GM19099 (cell line): ENCODE results near the gene ZNF507.

Source experiments
- POLR2A ChIP-seq: IDR thresholded peaks from 3 replicates; pipeline ENCODE4 v1.6.1; 2011; ENCODE audit warnings: low read depth; ENCODE audit not compliant: insufficient read length; ENCODE audit errors: extremely low read depth

ZNF507 gene

DNA sequence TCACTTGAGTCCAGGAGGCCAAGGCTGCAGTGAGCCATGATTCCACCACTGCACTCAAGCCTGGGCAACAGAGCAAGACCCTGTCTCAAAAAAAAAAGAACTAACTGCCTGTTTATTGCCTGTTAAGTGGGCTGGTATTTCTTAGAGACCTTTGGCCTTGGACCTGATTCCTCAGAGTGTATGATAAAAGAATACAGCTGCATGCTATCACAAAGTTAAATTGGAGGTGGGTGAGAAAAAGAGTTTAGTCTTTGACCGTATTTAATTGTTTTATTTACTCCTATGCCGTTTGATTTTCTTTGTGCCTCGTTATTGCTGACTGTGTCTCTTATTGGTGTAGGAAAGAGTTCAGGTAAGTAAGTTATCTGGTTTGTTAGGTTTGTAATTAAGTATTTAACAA is 34.9 kb downstream of the ZNF507 start:
- no peak for TF ChIP-seq POLR2A

DNA sequence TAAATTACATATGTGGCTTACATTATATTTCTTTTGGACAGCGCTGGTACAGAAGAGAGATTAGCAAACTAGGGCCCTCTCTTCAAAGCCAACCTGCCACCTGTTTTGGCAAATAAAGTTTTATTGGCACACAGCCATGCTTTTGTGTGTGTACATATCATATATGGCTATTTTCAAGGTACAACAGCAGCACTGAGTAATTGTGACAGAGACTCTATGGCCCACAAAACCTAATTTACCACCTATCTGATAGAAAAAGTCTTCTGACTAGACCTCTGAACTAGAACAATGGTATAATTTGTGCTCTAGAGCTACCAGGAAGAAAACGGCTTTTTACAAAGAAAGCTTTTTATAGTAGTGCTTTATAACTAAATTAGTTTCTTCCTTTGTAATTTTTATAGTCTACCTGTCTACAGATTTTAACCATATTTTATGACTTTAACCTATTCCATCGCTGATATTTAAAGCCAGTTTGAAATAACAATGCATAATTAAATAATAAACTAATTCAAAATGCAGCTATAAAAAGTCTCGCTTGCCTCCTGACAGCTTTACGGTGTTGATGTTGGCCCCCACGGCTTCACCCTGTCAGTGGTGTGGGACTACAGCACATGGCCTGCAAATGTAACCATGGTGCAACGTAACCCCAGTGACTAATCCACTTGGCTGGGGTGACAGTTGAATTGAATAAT is 42.4 kb downstream of the ZNF507 start:
- no peak for TF ChIP-seq POLR2A

DNA sequence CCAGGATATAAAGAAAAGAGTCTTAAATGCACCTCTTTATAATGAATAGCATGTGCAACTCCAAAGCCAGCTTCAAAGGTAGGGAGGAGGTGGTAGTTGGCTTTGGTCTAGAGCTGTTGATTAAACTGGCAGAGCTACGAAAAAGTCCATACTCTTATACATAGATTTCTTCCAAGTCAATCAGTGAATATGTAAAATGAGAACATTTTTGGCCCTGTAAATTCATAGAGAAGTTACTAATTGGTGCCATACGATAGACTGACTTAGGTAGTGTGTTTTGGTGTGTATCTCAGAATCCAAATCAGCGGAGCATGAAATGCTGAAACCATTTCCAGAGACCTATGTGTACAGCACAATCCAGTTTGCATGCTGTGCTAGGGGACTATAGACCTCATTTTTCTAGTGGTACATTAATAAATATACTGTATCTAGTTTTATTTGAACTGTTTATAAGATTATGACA is 43.0 kb downstream of the ZNF507 start:
- TF ChIP-seq POLR2A: no peak

DNA sequence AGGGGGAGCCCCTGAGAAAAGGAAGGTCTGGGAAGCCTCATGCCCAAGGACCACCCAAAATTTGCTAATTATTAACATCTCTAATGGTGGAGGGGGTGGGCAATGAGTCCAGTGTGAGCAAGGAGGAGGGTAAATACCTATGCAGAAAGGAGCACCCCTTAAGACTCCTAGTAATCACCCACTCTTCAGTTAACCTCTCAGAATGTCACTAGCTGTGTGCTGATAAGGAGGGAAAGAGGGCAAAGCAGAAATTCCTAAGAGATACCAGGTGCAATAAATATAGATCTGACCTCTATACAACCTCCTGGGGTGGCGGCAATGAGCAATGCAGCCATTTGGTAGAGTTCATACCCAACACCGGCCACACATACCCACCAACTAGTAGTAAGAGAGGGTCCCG is 47.5 kb downstream of the ZNF507 start:
- TF ChIP-seq POLR2A: no peak

DNA sequence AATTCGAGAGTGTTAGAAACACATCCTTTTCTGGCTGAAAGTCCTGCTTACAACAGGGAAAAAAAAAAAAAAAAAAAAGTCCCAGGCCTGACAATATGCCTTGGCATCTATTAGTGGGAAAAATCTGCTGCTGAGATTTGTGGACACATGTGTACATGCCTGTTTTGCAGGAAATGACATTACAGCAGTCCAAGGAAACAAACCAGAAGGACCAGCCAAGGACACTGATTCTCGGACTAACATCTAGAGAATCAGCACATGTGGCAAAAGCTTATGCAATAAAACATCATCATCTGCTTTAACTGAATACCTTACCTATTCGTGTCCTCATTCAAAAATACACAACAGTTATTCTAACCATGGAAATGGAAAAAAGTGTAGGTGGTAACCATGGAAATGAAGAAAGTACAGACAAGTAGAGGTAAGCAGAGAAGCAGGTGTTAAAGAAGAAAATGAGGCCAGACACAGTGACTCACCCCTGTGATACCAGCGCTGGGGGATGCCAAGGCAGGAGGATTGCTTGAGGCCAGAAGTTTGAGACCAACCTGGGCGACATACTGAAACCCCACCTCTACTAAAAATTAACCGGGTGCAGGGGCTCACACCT is 50.7 kb downstream of the ZNF507 start:
- TF ChIP-seq POLR2A: no peak

DNA sequence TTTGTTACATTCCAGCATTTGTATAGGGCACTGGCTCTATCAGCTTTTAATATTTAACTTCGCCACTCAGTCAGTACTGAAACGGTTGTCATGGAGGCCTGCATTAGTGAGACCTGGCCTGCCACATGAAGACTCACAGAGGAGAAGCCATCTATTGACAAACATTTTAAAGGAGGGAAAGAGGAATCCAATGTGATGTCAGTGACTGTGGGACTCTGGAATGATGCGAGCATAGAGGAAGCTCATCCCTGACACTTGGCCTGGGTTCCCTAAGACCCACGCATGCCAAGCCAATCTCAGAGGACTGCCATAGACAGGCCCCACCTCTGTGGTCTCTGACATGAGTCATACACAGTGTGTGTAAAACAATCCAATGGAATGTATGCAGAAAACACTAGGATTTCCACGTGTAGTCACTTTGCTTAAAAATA is 52.3 kb downstream of the ZNF507 start:
- TF ChIP-seq POLR2A: no peak

DNA sequence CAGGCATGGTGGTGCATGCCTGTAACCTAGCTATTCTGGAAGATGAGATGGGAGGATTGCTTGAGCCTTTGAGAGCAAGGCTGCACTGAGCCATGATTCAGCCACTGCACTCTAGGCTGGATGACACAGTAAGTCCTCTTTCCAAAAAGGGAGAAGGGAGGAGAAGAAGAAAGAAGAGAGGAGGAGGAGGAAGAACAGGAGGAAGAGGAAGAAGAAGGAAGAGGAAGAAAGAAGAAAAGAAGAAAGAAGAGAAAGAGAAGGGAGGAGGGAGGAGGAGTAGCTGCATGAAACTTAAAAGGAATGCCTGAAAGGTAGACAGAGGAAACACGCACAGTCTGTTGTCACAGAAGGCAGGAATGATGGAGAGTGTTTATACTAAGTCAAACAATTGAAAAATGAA is 56.6 kb downstream of the ZNF507 start:
- TF ChIP-seq POLR2A: no peak

DNA sequence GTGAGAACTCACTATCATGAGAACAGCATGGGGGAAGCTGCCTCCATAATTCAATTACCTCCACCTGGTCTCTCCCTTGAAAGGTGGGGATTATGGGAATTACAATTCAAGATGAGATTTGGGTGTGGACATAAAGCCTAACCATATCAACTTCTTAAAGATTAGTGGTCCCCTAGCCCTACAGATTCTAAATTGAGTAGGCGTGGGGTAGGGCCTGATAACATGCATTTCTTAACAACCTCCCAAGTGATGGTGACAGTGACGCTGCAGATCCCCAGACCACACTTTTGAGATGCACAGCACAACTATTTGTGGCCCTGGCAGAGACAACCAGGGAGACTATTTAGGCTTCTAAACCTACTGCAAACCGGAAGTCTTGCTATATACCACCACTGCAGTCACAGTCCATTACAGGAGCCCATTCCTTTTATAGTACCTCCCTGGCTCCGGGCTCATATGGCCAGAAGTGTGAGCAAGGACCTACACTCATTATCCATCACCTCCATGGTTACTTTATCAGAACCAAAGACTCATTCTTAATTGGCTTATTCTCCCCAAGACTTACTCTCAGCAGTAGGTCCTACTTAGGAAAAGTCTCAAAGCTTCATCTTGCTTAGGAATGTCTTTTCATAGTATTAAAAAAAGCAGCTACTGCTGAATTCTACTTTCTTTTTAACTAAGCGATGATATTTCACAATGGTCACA is 58.0 kb downstream of the ZNF507 start:
- TF ChIP-seq POLR2A: no peak

DNA sequence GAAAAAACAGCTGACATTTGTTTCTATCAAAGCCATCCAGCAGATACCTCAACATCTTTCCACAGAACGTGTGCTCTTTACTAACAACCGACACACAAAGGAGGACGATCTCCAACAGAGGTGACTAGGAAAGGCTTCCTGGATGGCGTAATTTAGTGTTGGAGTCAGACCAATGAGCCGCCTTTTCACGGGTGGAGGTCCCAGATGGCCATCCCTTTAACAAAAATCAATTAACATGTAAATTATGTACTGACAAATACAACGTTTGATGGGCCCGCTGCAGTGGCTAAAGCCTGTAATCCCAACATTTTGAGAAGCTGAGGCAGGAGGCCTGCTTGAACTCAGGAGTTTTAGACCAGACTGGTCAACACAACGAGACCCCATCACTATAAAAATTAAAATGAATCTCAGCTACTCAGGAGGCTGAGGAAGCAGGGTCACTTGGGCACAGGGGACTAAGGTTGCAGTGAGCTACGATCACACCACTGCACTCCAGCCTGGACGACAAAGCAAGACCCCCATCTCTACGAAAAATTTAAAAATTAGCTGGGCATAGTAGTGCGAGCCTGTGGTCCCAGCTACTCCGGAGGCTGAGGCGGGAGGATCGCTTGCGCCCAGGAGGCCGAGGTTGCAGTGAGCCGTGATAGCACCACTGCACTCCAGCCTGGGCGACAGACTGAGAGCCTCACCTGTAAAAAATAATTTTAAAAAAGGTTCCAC is 59.0 kb downstream of the ZNF507 start:
- TF ChIP-seq POLR2A: no peak

DNA sequence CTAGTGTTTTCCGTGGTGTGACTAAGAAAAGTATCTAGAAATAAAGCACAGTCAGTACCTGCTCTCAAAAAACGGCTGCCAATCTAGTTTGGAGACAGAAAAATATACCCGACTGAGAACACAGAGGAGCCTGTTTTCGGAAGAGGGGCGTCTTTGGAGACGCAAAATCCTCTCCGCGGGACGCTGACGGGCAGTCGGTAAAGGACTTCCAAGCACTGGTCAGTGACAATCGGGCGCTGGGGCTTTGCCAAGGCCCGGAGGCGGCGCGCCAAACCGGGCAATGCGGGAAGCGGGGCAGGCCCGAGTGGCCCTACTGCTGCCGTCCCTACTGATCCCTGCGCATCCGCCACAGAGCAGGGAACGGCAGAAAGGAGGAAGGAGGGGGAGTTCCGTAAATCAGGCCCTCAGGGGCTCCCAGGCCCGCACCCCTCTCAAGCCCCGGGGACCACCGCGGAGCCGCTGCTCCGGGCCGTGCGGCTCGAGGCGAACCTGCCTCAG is 59.6 kb downstream of the ZNF507 start:
- no peak for TF ChIP-seq POLR2A

DNA sequence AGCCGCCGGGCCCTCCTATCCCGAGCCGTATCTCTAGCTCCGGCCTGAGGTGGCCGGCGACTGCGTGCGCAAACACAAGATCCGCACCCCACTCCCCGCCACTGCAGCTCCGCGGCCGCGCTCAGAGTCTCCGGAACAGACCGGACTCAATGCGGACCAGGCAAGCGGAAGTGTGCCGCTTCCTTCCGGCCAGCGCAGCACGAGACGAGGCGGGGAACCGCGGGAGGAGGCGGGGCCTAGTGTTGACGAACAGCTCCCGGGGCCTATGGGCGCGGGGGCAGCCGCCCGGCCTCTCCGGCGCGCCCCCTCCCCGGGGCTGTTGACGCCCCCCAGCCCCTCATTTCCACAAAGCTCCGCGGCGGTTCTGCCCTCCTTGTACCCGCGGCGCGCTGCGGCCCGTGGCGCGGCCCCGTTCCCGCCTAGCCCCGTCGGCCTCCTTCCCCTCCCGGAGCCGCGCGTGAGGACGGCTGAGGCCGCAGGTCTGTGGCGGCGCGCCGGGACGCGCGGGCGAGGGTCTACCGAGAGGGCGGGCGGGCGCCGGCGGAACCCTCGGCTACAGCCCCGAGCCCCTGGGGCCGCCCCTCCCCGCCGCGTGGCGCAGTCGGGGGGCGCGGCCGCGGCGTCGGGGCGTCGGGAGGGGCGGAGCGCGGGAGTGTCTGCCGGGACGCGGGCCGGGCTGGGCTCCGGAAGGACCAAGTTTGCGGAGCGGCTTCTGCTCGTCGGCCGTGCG is 60.2 kb downstream of the ZNF507 start, which contains the start of gene DPY19L3:
TSS of gene DPY19L3 (plus strand) at position 340 of the 730 bp plus-strand sequence. CDS start 2,484 bp downstream, outside the sequence.
- TF ChIP-seq POLR2A: peak; percentile 99

DNA sequence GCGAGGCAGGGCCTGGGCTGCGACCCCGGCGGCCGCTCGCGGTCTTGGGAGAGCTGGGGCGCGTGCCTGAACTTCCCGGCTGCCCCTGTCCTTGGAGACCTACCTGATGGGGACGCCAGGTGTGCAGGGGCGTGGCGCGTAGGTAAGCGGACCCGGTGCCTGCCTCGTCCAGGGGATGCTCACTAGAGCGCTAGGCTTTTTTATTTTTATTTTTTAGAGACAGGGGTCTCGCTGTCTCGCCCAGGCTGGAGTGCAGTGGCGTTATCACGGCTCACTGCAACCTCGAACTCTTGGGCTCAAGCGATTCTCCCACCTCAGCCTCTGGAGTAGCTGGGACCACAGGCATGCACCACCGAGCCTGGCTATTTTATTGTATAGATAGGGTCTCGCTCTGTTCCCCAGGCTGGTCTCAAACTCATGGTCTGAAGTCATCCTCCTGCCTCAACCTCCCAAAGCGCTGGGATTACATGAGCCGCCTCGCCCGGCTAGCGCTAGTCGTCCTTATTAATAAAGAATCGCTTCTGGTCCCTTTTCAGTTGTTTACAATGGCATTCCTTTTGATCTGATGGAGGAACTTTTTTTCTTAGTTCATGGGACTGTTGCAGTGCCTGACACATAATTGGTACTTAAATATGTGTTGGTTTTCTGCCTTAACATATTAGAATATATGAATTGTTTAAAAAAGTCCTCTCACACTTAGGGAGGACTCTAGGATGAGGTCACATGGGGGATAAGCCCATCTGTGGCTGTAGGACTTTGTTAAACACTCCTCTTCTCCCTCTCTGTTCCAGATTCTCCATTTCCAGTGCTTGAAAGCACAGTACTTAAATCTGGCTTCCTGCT is 61.0 kb downstream of the ZNF507 start:
- peak; percentile 21 for TF ChIP-seq POLR2A
